A673 (cell line): ENCODE results near the gene MASP1. TPM values are rescaled to one million over a fixed set of nuclear protein-coding genes. Genes with fewer than 3 reads are reported as not detected.

Source experiments
- Bru-seq: library from RNA; stranded (reverse); fragments of 400-500 nt; gene quantifications from one replicate; lab custom pipeline; 2021; lab: Mats Ljungman, UMichigan
- BruChase-seq, 2 experiments: library from RNA; stranded (reverse); fragments of 400-500 nt; gene quantifications; one replicate each; lab custom pipeline; 2021; lab: Mats Ljungman, UMichigan
- BruUV-seq: library from RNA; stranded (reverse); fragments of 400-500 nt; replicated peaks from 2 replicates; lab custom pipeline; 2021; lab: Mats Ljungman, UMichigan
- CTCF ChIA-PET: fragments of 300-600 bp; sonication (Branson Sonifier 250); formaldehyde crosslinking; loops from one replicate; lab custom pipeline; 2022; ENCODE audit warnings: antibody characterized with exemption; lab: Charles Lee
- POLR2A ChIA-PET: fragments of 300-600 bp; sonication (Branson Sonifier 250); formaldehyde crosslinking; loops from one replicate; lab custom pipeline; 2022; ENCODE audit warnings: antibody characterized with exemption; ENCODE audit not compliant: low non-redundant PET; lab: Charles Lee
- DNase-seq: peaks from one replicate; pipeline ENCODE4 v3.0.0-alpha.2; 2015; ENCODE audit warnings: low spot score
- H3K27ac ChIP-seq: fragments of 200-600 bp; sonication (generic); 2 replicates; pipeline ENCODE4 v1.5.1; 2016; ENCODE audit warnings: mixed run types, low read depth, mild to moderate bottlenecking, mixed read lengths, antibody characterized with exemption, low read length; ENCODE audit not compliant: poor library complexity, severe bottlenecking
- H3K27me3 ChIP-seq: fragments of 200-600 bp; sonication (generic); replicated peaks from 2 replicates; pipeline ENCODE4 v1.6.1; 2017; ENCODE audit warnings: mixed run types, low read depth, mild to moderate bottlenecking, mixed read lengths, antibody characterized with exemption, low read length; ENCODE audit not compliant: insufficient read depth, poor library complexity
- H3K36me3 ChIP-seq: fragments of 200-600 bp; sonication (generic); 2 replicates; pipeline ENCODE4 v1.6.1; 2016; ENCODE audit warnings: mixed run types, mild to moderate bottlenecking, mixed read lengths, antibody characterized with exemption, low read length; ENCODE audit not compliant: insufficient read depth, poor library complexity, severe bottlenecking
- H3K4me1 ChIP-seq: fragments of 200-600 bp; sonication (generic); 2 replicates; pipeline ENCODE4 v1.6.1; 2017; ENCODE audit warnings: mixed run types, mild to moderate bottlenecking, mixed read lengths, antibody characterized with exemption, low read length; ENCODE audit not compliant: insufficient read depth, poor library complexity, severe bottlenecking
- H3K4me3 ChIP-seq: fragments of 200-600 bp; sonication (generic); 2 replicates; pipeline ENCODE4 v1.5.1; 2016; ENCODE audit warnings: low read depth, mixed run types, mild to moderate bottlenecking, mixed read lengths, low read length; ENCODE audit not compliant: poor library complexity, severe bottlenecking
- H3K9me3 ChIP-seq: fragments of 200-600 bp; sonication (generic); 2 replicates; pipeline ENCODE4 v1.6.1; 2016; ENCODE audit warnings: mixed run types, low read depth, mild to moderate bottlenecking, mixed read lengths, antibody characterized with exemption, low read length; ENCODE audit not compliant: poor library complexity, severe bottlenecking
- CTCF ChIP-seq: fragments of 300-800, 200-600 bp; sonication (generic); conservative IDR thresholded peaks from 2 replicates; pipeline ENCODE4 v1.5.1; 2017; ENCODE audit warnings: low read depth, mild to moderate bottlenecking, antibody characterized with exemption, low read length, moderate library complexity, mixed read lengths
- EZH2 ChIP-seq: fragments of 200-600 bp; sonication (generic); IDR thresholded peaks from 2 replicates; pipeline ENCODE4 v1.6.1; 2017; ENCODE audit warnings: borderline replicate concordance, low read depth, mild to moderate bottlenecking, mixed read lengths, antibody characterized with exemption, low read length; ENCODE audit not compliant: poor library complexity, severe bottlenecking
- intact Hi-C: fragments of 100-400 bp; cut with micrococcal nuclease; formaldehyde crosslinking; loops from one replicate; pipeline ENCODE4 v1.10.0; 2022; ENCODE audit not compliant: unreplicated experiment
- long read RNA-seq: library from polyadenylated mRNA; stranded (forward); transcript quantifications from one replicate; pipeline ENCODE4 v2.0.0, GENCODE V29; 2022
- total RNA-seq: library from RNA; stranded (reverse); gene quantifications from 2 replicates; pipeline ENCODE4 v1.2.3, GENCODE V29; 2021

Gene MASP1
- not detected in 2 replicates for total RNA-seq
- not detected for Bru-seq, nascent RNA
- not detected for BruChase-seq, experiment 1, labeled RNA remaining after a 2-hour chase
- percentile 2 among the genes with signal in this experiment for BruChase-seq, experiment 2, labeled RNA remaining after a 6-hour chase
- long read RNA-seq: 0 reads

GRCh38 chr3:187291512-187292132 is at the start of gene MASP1:
TSS of gene MASP1 (minus strand) at chr3:187291737. CDS start at chr3:187291632, 105 bp downstream.
- Histone ChIP-seq H3K36me3 (no peaks in the 10 kb centered on the region), H3K4me1 (peaks cover 8% of the 10 kb centered on the region), H3K9me3 (no peaks in the 10 kb centered on the region), H3K27me3 (no peaks in the 10 kb centered on the region), H3K27ac (no peak within 1 kb of the TSS), H3K4me3 (no peak within 1 kb of the TSS)
- TF ChIP-seq CTCF (no peak), EZH2 (no peak)
- ChIA-PET POLR2A (no interaction called here), CTCF (no interaction called here)
- no peak for DNase-seq
- intact Hi-C loops: no loop called here
- BruUV-seq: no TSS peak

- intact Hi-C loops: no loop called here
- no peak overlapping the region for H3K4me3 ChIP-seq
- H3K27me3 ChIP-seq: no peaks in the 10 kb centered on the region
- DNase-seq: no peak
- ChIA-PET POLR2A (no interaction called here), CTCF (no interaction called here)
- no TSS peak for BruUV-seq
- H3K36me3 ChIP-seq: no peaks in the 10 kb centered on the region
- H3K9me3 ChIP-seq: no peaks in the 10 kb centered on the region
- no peak overlapping the region for H3K27ac ChIP-seq
- TF ChIP-seq EZH2 (no peak), CTCF (no peak)
- H3K4me1 ChIP-seq: no peaks in the 10 kb centered on the region
These were observed 49.0 kb upstream of the MASP1 start for GRCh38 chr3:187340578-187340977.

- Histone ChIP-seq H3K9me3 (no peaks in the 10 kb centered on the region), H3K4me1 (no peaks in the 10 kb centered on the region), H3K27ac (no peak overlapping the region), H3K27me3 (no peaks in the 10 kb centered on the region), H3K4me3 (no peak overlapping the region), H3K36me3 (no peaks in the 10 kb centered on the region)
- TF ChIP-seq CTCF (no peak), EZH2 (no peak)
- ChIA-PET CTCF (no interaction called here), POLR2A (interaction anchor here (0.6 kb wide), 1 partner anchor 112 kb away, joined by 3 read pairs; no protein-coding TSS in a partner anchor)
- no peak for DNase-seq
- intact Hi-C loops: no loop called here
- BruUV-seq: no TSS peak
These were observed 44.8 kb upstream of the MASP1 start for GRCh38 chr3:187336322-187336721.
